BLaER1 (cell line): ENCODE results near the gene ALDH7A1.

ENCODE experiments used
- H3K27ac ChIP-seq: shearing (Covaris generic); formaldehyde crosslinking; 2 replicates; pipeline ENCODE4 v1.8.1; 2022
- H3K27me3 ChIP-seq: shearing (Covaris generic); formaldehyde crosslinking; 2 replicates; pipeline ENCODE4 v1.8.1; 2022
- H3K36me3 ChIP-seq: shearing (Covaris generic); formaldehyde crosslinking; 2 replicates; pipeline ENCODE4 v1.8.1; 2022
- H3K4me1 ChIP-seq: shearing (Covaris generic); formaldehyde crosslinking; 2 replicates; pipeline ENCODE4 v1.8.1; 2022
- H3K4me2 ChIP-seq: shearing (Covaris generic); formaldehyde crosslinking; 2 replicates; pipeline ENCODE4 v1.8.1; 2022
- H3K4me3 ChIP-seq: shearing (Covaris generic); formaldehyde crosslinking; 2 replicates; pipeline ENCODE4 v1.8.1; 2022
- H3K9ac ChIP-seq: shearing (Covaris generic); formaldehyde crosslinking; 2 replicates; pipeline ENCODE4 v1.8.1; 2022
- H3K9me3 ChIP-seq: shearing (Covaris generic); formaldehyde crosslinking; 2 replicates; pipeline ENCODE4 v1.8.1; 2022
- H4K20me1 ChIP-seq: shearing (Covaris generic); formaldehyde crosslinking; 2 replicates; pipeline ENCODE4 v1.8.1; 2022
- Cebpa-rat ChIP-seq: shearing (Covaris generic); IDR thresholded peaks from 2 replicates; pipeline ENCODE4 v1.8.1; 2022

ALDH7A1 gene

GRCh38 chr5:126513703-126514102 is 81.3 kb downstream of the ALDH7A1 start:
- no peak overlapping the region for H3K4me2 ChIP-seq
- no peaks in the 10 kb centered on the region for H3K36me3 ChIP-seq
- H3K9me3 ChIP-seq, result no peaks in the 10 kb centered on the region
- H3K27ac ChIP-seq, result no peak overlapping the region
- no peak overlapping the region for H3K4me3 ChIP-seq
- H4K20me1 ChIP-seq, result no peaks in the 10 kb centered on the region
- H3K9ac ChIP-seq, result no peak overlapping the region
- no peaks in the 10 kb centered on the region for H3K27me3 ChIP-seq
- TF ChIP-seq Cebpa-rat, result no peak
- H3K4me1 ChIP-seq, result peaks cover 11% of the 10 kb centered on the region

GRCh38 chr5:126513302-126513701 is 81.7 kb downstream of the ALDH7A1 start:
- Histone ChIP-seq H3K4me3 (no peak overlapping the region), H3K36me3 (no peaks in the 10 kb centered on the region), H3K4me2 (no peak overlapping the region), H3K9ac (no peak overlapping the region), H4K20me1 (no peaks in the 10 kb centered on the region), H3K4me1 (peaks cover 15% of the 10 kb centered on the region), H3K27me3 (no peaks in the 10 kb centered on the region), H3K27ac (no peak overlapping the region), H3K9me3 (no peaks in the 10 kb centered on the region)
- TF ChIP-seq Cebpa-rat, result no peak

- Histone ChIP-seq H4K20me1 (no peaks in the 10 kb centered on the region), H3K9me3 (no peaks in the 10 kb centered on the region), H3K27me3 (no peaks in the 10 kb centered on the region), H3K27ac (no peak overlapping the region), H3K4me2 (no peak overlapping the region), H3K36me3 (no peaks in the 10 kb centered on the region), H3K4me1 (peaks cover 17% of the 10 kb centered on the region), H3K4me3 (no peak overlapping the region), H3K9ac (no peak overlapping the region)
- TF ChIP-seq Cebpa-rat, result no peak
Observed at GRCh38 chr5:126512451-126512850, 82.6 kb downstream of the ALDH7A1 start.

- no peaks in the 10 kb centered on the region for H4K20me1 ChIP-seq
- H3K4me1 ChIP-seq, result peaks cover 17% of the 10 kb centered on the region
- no peaks in the 10 kb centered on the region for H3K27me3 ChIP-seq
- H3K9me3 ChIP-seq, result no peaks in the 10 kb centered on the region
- no peak overlapping the region for H3K4me2 ChIP-seq
- no peak for TF ChIP-seq Cebpa-rat
- H3K27ac ChIP-seq, result no peak overlapping the region
- no peaks in the 10 kb centered on the region for H3K36me3 ChIP-seq
- no peak overlapping the region for H3K9ac ChIP-seq
- H3K4me3 ChIP-seq, result no peak overlapping the region
Observed at GRCh38 chr5:126511961-126512360, 83.1 kb downstream of the ALDH7A1 start.

- Histone ChIP-seq H3K4me1 (peaks cover 17% of the 10 kb centered on the region), H3K36me3 (no peaks in the 10 kb centered on the region), H3K9me3 (no peaks in the 10 kb centered on the region), H4K20me1 (no peaks in the 10 kb centered on the region), H3K9ac (no peak overlapping the region), H3K27ac (no peak overlapping the region), H3K4me3 (no peak overlapping the region), H3K4me2 (peak overlapping the region; percentile 49), H3K27me3 (no peaks in the 10 kb centered on the region)
- no peak for TF ChIP-seq Cebpa-rat
Observed at GRCh38 chr5:126509339-126509738, 85.7 kb downstream of the ALDH7A1 start.

GRCh38 chr5:126508962-126509279 is 86.1 kb downstream of the ALDH7A1 start:
- H3K9ac ChIP-seq, result no peak overlapping the region
- H3K4me2 ChIP-seq, result peak overlapping the region; percentile 49
- peaks cover 17% of the 10 kb centered on the region for H3K4me1 ChIP-seq
- H3K36me3 ChIP-seq, result no peaks in the 10 kb centered on the region
- no peaks in the 10 kb centered on the region for H3K27me3 ChIP-seq
- TF ChIP-seq Cebpa-rat, result no peak
- H3K27ac ChIP-seq, result no peak overlapping the region
- no peaks in the 10 kb centered on the region for H3K9me3 ChIP-seq
- H3K4me3 ChIP-seq, result no peak overlapping the region
- no peaks in the 10 kb centered on the region for H4K20me1 ChIP-seq

- Histone ChIP-seq H3K4me2 (peak overlapping the region; percentile 49), H3K9ac (no peak overlapping the region), H3K4me3 (no peak overlapping the region), H3K27me3 (no peaks in the 10 kb centered on the region), H3K27ac (no peak overlapping the region), H3K36me3 (no peaks in the 10 kb centered on the region), H4K20me1 (no peaks in the 10 kb centered on the region), H3K4me1 (peaks cover 17% of the 10 kb centered on the region), H3K9me3 (no peaks in the 10 kb centered on the region)
- TF ChIP-seq Cebpa-rat, result no peak
Observed at GRCh38 chr5:126508251-126508961, 86.6 kb downstream of the ALDH7A1 start.

- H3K27me3 ChIP-seq, result no peaks in the 10 kb centered on the region
- no peaks in the 10 kb centered on the region for H3K9me3 ChIP-seq
- no peak overlapping the region for H3K9ac ChIP-seq
- no peak overlapping the region for H3K4me3 ChIP-seq
- H4K20me1 ChIP-seq, result no peaks in the 10 kb centered on the region
- H3K4me1 ChIP-seq, result peaks cover 17% of the 10 kb centered on the region
- TF ChIP-seq Cebpa-rat, result no peak
- no peak overlapping the region for H3K4me2 ChIP-seq
- no peaks in the 10 kb centered on the region for H3K36me3 ChIP-seq
- H3K27ac ChIP-seq, result no peak overlapping the region
Observed at GRCh38 chr5:126506079-126506478, 88.9 kb downstream of the ALDH7A1 start.

- TF ChIP-seq Cebpa-rat, result no peak
- no peaks in the 10 kb centered on the region for H3K9me3 ChIP-seq
- no peak overlapping the region for H3K4me3 ChIP-seq
- no peaks in the 10 kb centered on the region for H3K36me3 ChIP-seq
- no peaks in the 10 kb centered on the region for H3K27me3 ChIP-seq
- no peaks in the 10 kb centered on the region for H4K20me1 ChIP-seq
- peaks cover 5% of the 10 kb centered on the region for H3K4me1 ChIP-seq
- no peak overlapping the region for H3K4me2 ChIP-seq
- H3K9ac ChIP-seq, result no peak overlapping the region
- H3K27ac ChIP-seq, result no peak overlapping the region
Observed at GRCh38 chr5:126503602-126504104, 91.4 kb downstream of the ALDH7A1 start.

- Histone ChIP-seq H3K9ac (no peak overlapping the region), H3K36me3 (no peaks in the 10 kb centered on the region), H3K9me3 (no peaks in the 10 kb centered on the region), H4K20me1 (no peaks in the 10 kb centered on the region), H3K27me3 (no peaks in the 10 kb centered on the region), H3K4me3 (no peak overlapping the region), H3K4me2 (no peak overlapping the region), H3K4me1 (no peaks in the 10 kb centered on the region), H3K27ac (no peak overlapping the region)
- no peak for TF ChIP-seq Cebpa-rat
Observed at GRCh38 chr5:126501448-126501847, 93.6 kb downstream of the ALDH7A1 start.
